Measurements from ENCODE around the gene DIPK1C. TPM values are rescaled to one million over a fixed set of nuclear protein-coding genes. Genes with fewer than 3 reads are reported as not detected.

The DIPK1C gene
- total RNA-seq, 2 experiments from 2014 or later = not detected

- peaks cover 3% of the 10 kb centered on the region for H3K27me3 Mint-ChIP-seq
- H3K27ac Mint-ChIP-seq = no peak overlapping the region
- peaks cover 6% of the 10 kb centered on the region for H3K9me3 Mint-ChIP-seq
- CTCF ChIA-PET = interaction anchor here (0.7 to 1.2 kb wide), 2 partner anchors 11 to 83 kb away, joined by 3 to 5 read pairs; no protein-coding TSS in a partner anchor
- H3K4me1 Mint-ChIP-seq (ENCODE audit: low read depth) = no peaks in the 10 kb centered on the region
- H3K36me3 Mint-ChIP-seq (ENCODE audit: low read depth) = no peaks in the 10 kb centered on the region
- POLR2A ChIA-PET = no interaction called here
- intact Hi-C loops (cut with micrococcal nuclease) = no loop called here
- no peak overlapping the region for H3K4me3 Mint-ChIP-seq
- TF ChIP-seq, protein P1, sequence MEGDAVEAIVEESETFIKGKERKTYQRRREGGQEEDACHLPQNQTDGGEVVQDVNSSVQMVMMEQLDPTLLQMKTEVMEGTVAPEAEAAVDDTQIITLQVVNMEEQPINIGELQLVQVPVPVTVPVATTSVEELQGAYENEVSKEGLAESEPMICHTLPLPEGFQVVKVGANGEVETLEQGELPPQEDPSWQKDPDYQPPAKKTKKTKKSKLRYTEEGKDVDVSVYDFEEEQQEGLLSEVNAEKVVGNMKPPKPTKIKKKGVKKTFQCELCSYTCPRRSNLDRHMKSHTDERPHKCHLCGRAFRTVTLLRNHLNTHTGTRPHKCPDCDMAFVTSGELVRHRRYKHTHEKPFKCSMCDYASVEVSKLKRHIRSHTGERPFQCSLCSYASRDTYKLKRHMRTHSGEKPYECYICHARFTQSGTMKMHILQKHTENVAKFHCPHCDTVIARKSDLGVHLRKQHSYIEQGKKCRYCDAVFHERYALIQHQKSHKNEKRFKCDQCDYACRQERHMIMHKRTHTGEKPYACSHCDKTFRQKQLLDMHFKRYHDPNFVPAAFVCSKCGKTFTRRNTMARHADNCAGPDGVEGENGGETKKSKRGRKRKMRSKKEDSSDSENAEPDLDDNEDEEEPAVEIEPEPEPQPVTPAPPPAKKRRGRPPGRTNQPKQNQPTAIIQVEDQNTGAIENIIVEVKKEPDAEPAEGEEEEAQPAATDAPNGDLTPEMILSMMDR (IDR thresholded peaks at IDR 0.05) = no peak
- ATAC-seq (no peak), DNase-seq (no peak)
Observed at GRCh38 chr18:74468547-74469061, 11.5 kb upstream of the DIPK1C start.

GRCh38 chr18:74465775-74466174, 8.7 kb upstream of the DIPK1C start:
- TF ChIP-seq, protein P1 (IDR thresholded peaks at IDR 0.05) = no peak
- ChIA-PET POLR2A (no interaction called here), CTCF (interaction anchor here (0.9 to 1.3 kb wide), 2 partner anchors 10 to 12 kb away, joined by 3 to 4 read pairs; no protein-coding TSS in a partner anchor)
- intact Hi-C loops (cut with micrococcal nuclease) = no loop called here
- Mint-ChIP-seq H3K27ac (no peak overlapping the region), H3K9me3 (peaks cover 6% of the 10 kb centered on the region), H3K4me3 (no peak overlapping the region), H3K27me3 (peaks cover 3% of the 10 kb centered on the region), H3K4me1 (ENCODE audit: low read depth) (no peaks in the 10 kb centered on the region), H3K36me3 (ENCODE audit: low read depth) (no peaks in the 10 kb centered on the region)
- DNase-seq (no peak), ATAC-seq (no peak)

DNA sequence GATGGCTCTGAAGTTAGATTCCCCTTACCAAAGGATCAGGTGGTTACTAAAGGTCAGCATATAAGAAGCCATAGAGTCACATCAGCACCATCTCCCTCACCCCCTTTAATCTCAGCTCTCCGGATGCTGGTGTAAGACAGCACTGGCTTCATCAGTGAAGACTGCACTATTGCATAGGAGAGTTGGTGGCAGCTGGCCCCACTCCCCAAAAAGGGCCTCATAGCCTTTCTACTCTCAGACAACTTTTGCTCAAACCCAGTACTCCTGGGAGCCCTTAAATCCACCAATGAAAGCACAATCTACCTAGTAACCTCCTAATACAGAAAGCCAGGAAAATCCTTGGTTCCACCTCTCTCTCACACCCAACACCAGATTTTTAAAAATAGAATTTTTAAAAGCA, 6.9 kb upstream of the DIPK1C start:
- no peak for ATAC-seq
- H3K27ac Mint-ChIP-seq = no peak overlapping the region
- H3K4me3 Mint-ChIP-seq = no peak overlapping the region
- intact Hi-C loops (cut with micrococcal nuclease) = no loop called here
- TF ChIP-seq, protein P1 (IDR thresholded peaks at IDR 0.05) = no peak
- ChIA-PET POLR2A (no interaction called here), CTCF (no interaction called here)
- H3K9me3 Mint-ChIP-seq = no peaks in the 10 kb centered on the region
- no peaks in the 10 kb centered on the region for H3K4me1 Mint-ChIP-seq (ENCODE audit: low read depth)
- H3K36me3 Mint-ChIP-seq (ENCODE audit: low read depth) = no peaks in the 10 kb centered on the region
- peaks cover under 1% of the 10 kb centered on the region for H3K27me3 Mint-ChIP-seq
- DNase-seq = no peak

DNA sequence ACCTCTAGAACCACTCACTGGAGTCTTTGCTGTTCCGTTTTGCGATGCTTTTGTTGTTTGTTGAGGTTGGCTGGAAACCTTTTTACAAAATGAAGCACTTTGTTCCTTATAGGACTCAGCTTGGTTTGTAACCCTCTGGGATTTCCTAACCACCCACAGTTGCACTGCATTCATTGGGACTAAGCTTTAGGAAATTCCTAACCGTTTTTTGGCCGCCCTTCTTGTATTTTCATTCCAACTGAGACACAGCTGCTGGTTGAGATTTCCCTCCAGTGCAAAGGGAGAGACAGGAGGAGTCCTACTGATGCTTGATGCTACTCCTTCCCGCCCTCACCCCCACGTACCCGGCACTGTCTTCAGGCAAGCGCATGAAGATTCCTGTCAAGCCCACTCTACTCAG, 6.1 kb upstream of the DIPK1C start:
- ATAC-seq (no peak), DNase-seq (no peak)
- TF ChIP-seq, protein P1 (IDR thresholded peaks at IDR 0.05) = no peak
- CTCF ChIA-PET = interaction anchor here (0.7 kb wide), 1 partner anchor 12 kb away, joined by 3 read pairs; no protein-coding TSS in a partner anchor
- POLR2A ChIA-PET = no interaction called here
- Mint-ChIP-seq H3K4me3 (no peak overlapping the region), H3K36me3 (ENCODE audit: low read depth) (no peaks in the 10 kb centered on the region), H3K27ac (no peak overlapping the region), H3K4me1 (ENCODE audit: low read depth) (no peaks in the 10 kb centered on the region), H3K9me3 (no peaks in the 10 kb centered on the region), H3K27me3 (peaks cover 5% of the 10 kb centered on the region)
- intact Hi-C loops (cut with micrococcal nuclease) = no loop called here

DNA sequence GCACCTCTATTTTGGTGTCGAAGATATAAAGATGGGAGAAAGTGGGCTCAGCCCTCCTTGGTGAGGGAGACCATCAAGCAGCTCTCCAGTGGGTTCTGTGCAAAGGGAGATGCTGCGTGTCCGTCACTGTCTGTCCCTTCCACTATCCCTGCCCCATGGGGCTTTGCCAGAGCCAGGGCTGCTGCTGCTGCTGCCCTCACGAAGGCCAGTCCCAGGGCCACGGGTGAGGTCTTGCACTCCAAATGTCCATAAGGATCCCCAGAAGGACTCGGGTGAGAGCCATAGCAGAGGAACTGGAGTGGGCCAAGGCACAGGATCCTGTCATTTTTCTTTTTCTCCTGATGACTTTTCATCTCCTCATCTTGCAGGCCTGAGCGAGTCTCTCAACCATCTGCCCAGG, 3.7 kb upstream of the DIPK1C start:
- peaks cover 19% of the 10 kb centered on the region for H3K27me3 Mint-ChIP-seq
- H3K9me3 Mint-ChIP-seq = no peaks in the 10 kb centered on the region
- CTCF ChIA-PET = interaction anchor here (1.1 kb wide), 1 partner anchor 91 kb away, joined by 3 read pairs; no protein-coding TSS in a partner anchor
- POLR2A ChIA-PET = no interaction called here
- H3K4me3 Mint-ChIP-seq = no peak overlapping the region
- peaks cover 2% of the 10 kb centered on the region for H3K4me1 Mint-ChIP-seq (ENCODE audit: low read depth)
- no peak overlapping the region for H3K27ac Mint-ChIP-seq
- TF ChIP-seq, protein P1 (IDR thresholded peaks at IDR 0.05) = no peak
- no peak for ATAC-seq
- no peak for DNase-seq
- intact Hi-C loops (cut with micrococcal nuclease) = no loop called here
- H3K36me3 Mint-ChIP-seq (ENCODE audit: low read depth) = no peaks in the 10 kb centered on the region

All from activated CD8-positive, alpha-beta T cell treated with anti-CD3 and anti-CD28 coated beads for 36 hours (primary cell).